Measurements from ENCODE around the gene CGNL1. TPM values are rescaled to one million over a fixed set of nuclear protein-coding genes. Genes with fewer than 3 reads are reported as not detected.

Gene CGNL1
- total RNA-seq, 1 donor from 2014 or later: 2.8 TPM

GRCh38 chr15:57393061-57393460, 16.8 kb downstream of the CGNL1 start:
- no peak for TF ChIP-seq CTCF (IDR thresholded peaks at IDR 0.05; ENCODE audit: insufficient read depth, low read length, poor library complexity, severe bottlenecking)
- H3K4me3 ChIP-seq (ENCODE audit: low read depth, low read length): no peak overlapping the region
- no peaks in the 10 kb centered on the region for H3K27me3 ChIP-seq (ENCODE audit: control insufficient read depth, insufficient read depth, low read length)
- no peak for DNase-seq (ENCODE audit: low read depth)
- H3K36me3 ChIP-seq (ENCODE audit: control insufficient read depth, insufficient read depth, low read length): no peaks in the 10 kb centered on the region

- no peaks in the 10 kb centered on the region for H3K27me3 ChIP-seq (ENCODE audit: control insufficient read depth, insufficient read depth, low read length)
- peak; percentile 98 for DNase-seq (ENCODE audit: low read depth)
- TF ChIP-seq CTCF (IDR thresholded peaks at IDR 0.05; ENCODE audit: insufficient read depth, low read length, poor library complexity, severe bottlenecking): no peak
- H3K4me3 ChIP-seq (ENCODE audit: low read depth, low read length): no peak overlapping the region
- H3K36me3 ChIP-seq (ENCODE audit: control insufficient read depth, insufficient read depth, low read length): no peaks in the 10 kb centered on the region
Measured at GRCh38 chr15:57395292-57395691, 19.0 kb downstream of the CGNL1 start.

GRCh38 chr15:57398336-57398735, 22.0 kb downstream of the CGNL1 start:
- DNase-seq (ENCODE audit: low read depth): no peak
- Histone ChIP-seq H3K4me3 (ENCODE audit: low read depth, low read length) (no peak overlapping the region), H3K27me3 (ENCODE audit: control insufficient read depth, insufficient read depth, low read length) (no peaks in the 10 kb centered on the region)

GRCh38 chr15:57401546-57401945, 25.2 kb downstream of the CGNL1 start:
- Histone ChIP-seq H3K27me3 (ENCODE audit: control insufficient read depth, insufficient read depth, low read length) (no peaks in the 10 kb centered on the region), H3K36me3 (ENCODE audit: control insufficient read depth, insufficient read depth, low read length) (no peaks in the 10 kb centered on the region), H3K4me3 (ENCODE audit: low read depth, low read length) (no peak overlapping the region)
- no peak for TF ChIP-seq CTCF (IDR thresholded peaks at IDR 0.05; ENCODE audit: insufficient read depth, low read length, poor library complexity, severe bottlenecking)
- no peak for DNase-seq (ENCODE audit: low read depth)

More at GRCh38 chr15:57398336-57398735, 22.0 kb downstream of the CGNL1 start:
- H3K36me3 ChIP-seq (ENCODE audit: control insufficient read depth, insufficient read depth, low read length): no peaks in the 10 kb centered on the region
- no peak for TF ChIP-seq CTCF (IDR thresholded peaks at IDR 0.05; ENCODE audit: insufficient read depth, low read length, poor library complexity, severe bottlenecking)

GRCh38 chr15:57403017-57403416, 26.7 kb downstream of the CGNL1 start:
- H3K36me3 ChIP-seq (ENCODE audit: control insufficient read depth, insufficient read depth, low read length): no peaks in the 10 kb centered on the region
- no peak for DNase-seq (ENCODE audit: low read depth)
- H3K4me3 ChIP-seq (ENCODE audit: low read depth, low read length): no peak overlapping the region
- no peaks in the 10 kb centered on the region for H3K27me3 ChIP-seq (ENCODE audit: control insufficient read depth, insufficient read depth, low read length)
- TF ChIP-seq CTCF (IDR thresholded peaks at IDR 0.05; ENCODE audit: insufficient read depth, low read length, poor library complexity, severe bottlenecking): no peak

GRCh38 chr15:57403566-57404325, 27.4 kb downstream of the CGNL1 start:
- TF ChIP-seq CTCF (IDR thresholded peaks at IDR 0.05; ENCODE audit: insufficient read depth, low read length, poor library complexity, severe bottlenecking): no peak
- Histone ChIP-seq H3K27me3 (ENCODE audit: control insufficient read depth, insufficient read depth, low read length) (no peaks in the 10 kb centered on the region), H3K4me3 (ENCODE audit: low read depth, low read length) (no peak overlapping the region), H3K36me3 (ENCODE audit: control insufficient read depth, insufficient read depth, low read length) (no peaks in the 10 kb centered on the region)
- DNase-seq (ENCODE audit: low read depth): no peak

Data from kidney epithelial cell (primary cell).